ENCODE measurements around the gene TAL1.

The TAL1 gene

GRCh38 chr1:47235241-47235681 lies 3.2 kb upstream of the TAL1 start:
- no peak overlapping the region for H3K27ac ChIP-seq
- no peak for TF ChIP-seq CTCF (conservative IDR thresholded peaks at IDR 0.05)
- TF ChIP-seq ZFX (IDR thresholded peaks at IDR 0.05): no peak

GRCh38 chr1:47233186-47233585 lies 1.2 kb upstream of the TAL1 start:
- no peak overlapping the region for H3K27ac ChIP-seq
- no peak for TF ChIP-seq ZFX (IDR thresholded peaks at IDR 0.05)
- TF ChIP-seq CTCF (conservative IDR thresholded peaks at IDR 0.05): no peak

GRCh38 chr1:47231301-47232186 lies 481 bp downstream of the TAL1 start:
- no peak for TF ChIP-seq ZFX (IDR thresholded peaks at IDR 0.05)
- no peak for TF ChIP-seq CTCF (conservative IDR thresholded peaks at IDR 0.05)
- H3K27ac ChIP-seq: no peak overlapping the region

GRCh38 chr1:47230692-47231300 lies 1.2 kb downstream of the TAL1 start:
- TF ChIP-seq CTCF (conservative IDR thresholded peaks at IDR 0.05) (no peak), ZFX (IDR thresholded peaks at IDR 0.05) (no peak)
- H3K27ac ChIP-seq: no peak overlapping the region

- H3K27ac ChIP-seq: no peak overlapping the region
- no peak for TF ChIP-seq CTCF (conservative IDR thresholded peaks at IDR 0.05)
- no peak for TF ChIP-seq ZFX (IDR thresholded peaks at IDR 0.05)
These were observed 1.9 kb downstream of the TAL1 start for GRCh38 chr1:47229886-47230691.

GRCh38 chr1:47229031-47229885 lies 2.8 kb downstream of the TAL1 start:
- TF ChIP-seq ZFX (IDR thresholded peaks at IDR 0.05) (no peak), CTCF (conservative IDR thresholded peaks at IDR 0.05) (no peak)

More at GRCh38 chr1:47229031-47229885, 2.8 kb downstream of the TAL1 start:
- no peak overlapping the region for H3K27ac ChIP-seq
